Stomach (tissue), 9 donors: ENCODE results near the gene CUZD1. TPM values are rescaled to one million over a fixed set of nuclear protein-coding genes. Genes with fewer than 3 reads are reported as not detected.

Experiments used
- DNase-seq, 2 donors: peaks; one replicate each; pipeline versions ENCODE4 v3.0.0 to v3.0.0-alpha.2; 2013 to 2019
- H3K27ac ChIP-seq, 5 donors: fragments of 200-600 bp in 4 of 5; sonication (generic) in 4 of 5; one replicate each; pipeline ENCODE4 v1.5.1; 2013 to 2019; ENCODE audit warnings: mild to moderate bottlenecking in 1 of 5, moderate library complexity in 1 of 5
- H3K27me3 ChIP-seq, 3 donors: fragments of 200-600 bp; sonication (generic); one replicate each; pipeline ENCODE4 v1.5.1; 2017 to 2019; ENCODE audit warnings: mixed run types in 1 of 3
- H3K36me3 ChIP-seq, 4 donors: fragments of 200-600 bp; sonication (generic); 1 replicate in 3 of 4; 2 replicates in 1 of 4; pipeline ENCODE4 v1.5.1; 2016 to 2019
- H3K4me1 ChIP-seq, 4 donors: fragments of 200-600 bp; sonication (generic); one replicate each; pipeline ENCODE4 v1.5.1; 2016 to 2019
- H3K4me3 ChIP-seq, 4 donors: fragments of 200-600 bp; sonication (generic) in 3 of 4; one replicate each; pipeline ENCODE4 v1.5.1; 2016 to 2019; ENCODE audit warnings: mild to moderate bottlenecking in 1 of 4
- H3K9me3 ChIP-seq, 4 donors: fragments of 200-600 bp; sonication (generic); one replicate each; pipeline ENCODE4 v1.5.1; 2016 to 2019
- CTCF ChIP-seq, 7 experiments: fragments of 450-650 bp in 4 of 7; fragments of 200-600 bp in 3 of 7; sonication (generic) in 3 of 7; IDR thresholded peaks; one replicate each; pipeline ENCODE4 v1.5.1; 2016 to 2019; ENCODE audit warnings: antibody characterized with exemption in 7 of 7, control low read depth in 2 of 7, mild to moderate bottlenecking in 1 of 7
- EP300 ChIP-seq: sonication (generic); formaldehyde crosslinking; IDR thresholded peaks from one replicate; pipeline ENCODE4 v1.6.1; 2017; ENCODE audit warnings: antibody characterized with exemption
- POLR2A ChIP-seq, 4 donors: fragments of 450-650 bp; IDR thresholded peaks; one replicate each; pipeline ENCODE4 v1.6.1; 2016; ENCODE audit warnings: antibody characterized with exemption in 4 of 4, control low read depth in 2 of 4, mild to moderate bottlenecking in 1 of 4, moderate library complexity in 1 of 4
- POLR2AphosphoS5 ChIP-seq, 3 donors: sonication (generic); formaldehyde crosslinking; IDR thresholded peaks; one replicate each; pipeline ENCODE4 v1.6.1; 2016; ENCODE audit warnings: antibody characterized with exemption in 3 of 3
- WGBS, 5 donors: extraction: QIAGEN DNeasy Blood & Tissue Kit in 3 of 5; methylation state at CpG; one replicate each; pipeline versions ENCODE4 v1.1.5 to v1.1.7; 2013 to 2018; 5-methylcytosine and 5-hydroxymethylcytosine counted together
- intact Hi-C: fragments of 100-400 bp; cut with DNase I; formaldehyde crosslinking; loops from one replicate; pipeline ENCODE4 v1.15.1; 2023; ENCODE audit warnings: low total_unique reads
- polyA plus RNA-seq, 3 donors: library from polyadenylated mRNA; stranded (reverse); fragments of 200-250 nt; gene quantifications; one replicate each; pipeline ENCODE4 v1.2.3, GENCODE V29; 2013
- total RNA-seq, 5 donors: library from RNA; depleted of rRNA; stranded (reverse); fragments of >200 nt; gene quantifications; one replicate each; pipeline versions ENCODE4 v1.1.0 to v1.2.3, GENCODE V29; 2014 to 2016
- donor health status: healthy with polysubstance abuse.
- donor health status: Bipolar disorder and iron deficiency.
- donor health status: healthy.

Gene CUZD1
- total and polyA plus RNA-seq, 8 donors: 0.44 to 14.1 (median 0.58) TPM; not detected in 2

DNA sequence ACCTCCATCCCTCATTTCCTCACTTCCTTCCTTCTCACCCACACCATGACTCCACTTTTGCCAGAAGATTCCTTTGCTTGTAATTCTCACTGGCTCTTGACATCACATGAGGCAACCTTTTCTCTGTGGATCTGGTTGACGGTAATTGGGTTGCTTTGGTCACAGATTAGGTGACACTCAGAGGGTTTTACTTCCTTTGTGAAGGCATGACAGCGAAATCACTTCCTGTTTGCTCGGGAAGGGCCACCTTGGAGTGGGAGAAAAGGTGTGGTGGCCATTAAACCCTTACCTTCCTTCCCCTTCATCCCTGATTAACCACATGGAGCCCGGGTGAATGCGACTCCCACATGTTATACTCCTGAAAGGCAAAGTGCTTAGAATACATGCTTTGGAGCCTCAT is 30.2 kb downstream of the CUZD1 start:
- H3K9me3 ChIP-seq: no peaks in the 10 kb centered on the region
- no peak overlapping the region for H3K4me3 ChIP-seq
- no peak for TF ChIP-seq POLR2AphosphoS5 (IDR thresholded peaks at IDR 0.05)
- TF ChIP-seq CTCF (IDR thresholded peaks at IDR 0.05): no peak
- TF ChIP-seq EP300: no peak
- TF ChIP-seq POLR2A (IDR thresholded peaks at IDR 0.05): no peak
- H3K27me3 ChIP-seq: peaks cover 0 to 38% (median 6%) of the 10 kb centered on the region in 3 donors
- no peak overlapping the region for H3K27ac ChIP-seq
- H3K4me1 ChIP-seq: no peaks in the 10 kb centered on the region
- intact Hi-C loops: no loop called here
- no peak for DNase-seq
- 61 to 75% (median 65%) methylated on average over 5 of the region's 5 CpGs for WGBS, 5 donors
- H3K36me3 ChIP-seq: no peaks in the 10 kb centered on the region

- Histone ChIP-seq H3K9me3 (no peaks in the 10 kb centered on the region), H3K36me3 (no peaks in the 10 kb centered on the region), H3K4me1 (no peaks in the 10 kb centered on the region), H3K27ac (no peak overlapping the region), H3K27me3 (peaks cover 0 to 28% (median 6%) of the 10 kb centered on the region in 3 donors), H3K4me3 (no peak overlapping the region)
- no peak for TF ChIP-seq EP300
- TF ChIP-seq POLR2A (IDR thresholded peaks at IDR 0.05): no peak
- TF ChIP-seq CTCF (IDR thresholded peaks at IDR 0.05): no peak
- no peak for TF ChIP-seq POLR2AphosphoS5 (IDR thresholded peaks at IDR 0.05)
- WGBS, 5 donors: 45 to 63% (median 56%) methylated on average over 2 of the region's 2 CpGs
- no peak for DNase-seq
- intact Hi-C loops: no loop called here
Observed at GRCh38 chr10:122814493-122814892, 31.2 kb downstream of the CUZD1 start.

GRCh38 chr10:122812751-122813150 is 32.9 kb downstream of the CUZD1 start:
- no peaks in the 10 kb centered on the region for H3K4me1 ChIP-seq
- WGBS, 5 donors: 65 to 80% (median 77%) methylated on average over 3 to 4 of the region's 4 CpGs
- no peak for DNase-seq
- intact Hi-C loops: no loop called here
- H3K9me3 ChIP-seq: no peaks in the 10 kb centered on the region
- no peaks in the 10 kb centered on the region for H3K36me3 ChIP-seq
- TF ChIP-seq CTCF (IDR thresholded peaks at IDR 0.05) (no peak), EP300 (no peak), POLR2AphosphoS5 (IDR thresholded peaks at IDR 0.05) (no peak), POLR2A (IDR thresholded peaks at IDR 0.05) (no peak)
- H3K4me3 ChIP-seq: no peak overlapping the region
- peaks cover 0 to 13% (median 0%) of the 10 kb centered on the region in 3 donors for H3K27me3 ChIP-seq
- no peak overlapping the region for H3K27ac ChIP-seq

DNA sequence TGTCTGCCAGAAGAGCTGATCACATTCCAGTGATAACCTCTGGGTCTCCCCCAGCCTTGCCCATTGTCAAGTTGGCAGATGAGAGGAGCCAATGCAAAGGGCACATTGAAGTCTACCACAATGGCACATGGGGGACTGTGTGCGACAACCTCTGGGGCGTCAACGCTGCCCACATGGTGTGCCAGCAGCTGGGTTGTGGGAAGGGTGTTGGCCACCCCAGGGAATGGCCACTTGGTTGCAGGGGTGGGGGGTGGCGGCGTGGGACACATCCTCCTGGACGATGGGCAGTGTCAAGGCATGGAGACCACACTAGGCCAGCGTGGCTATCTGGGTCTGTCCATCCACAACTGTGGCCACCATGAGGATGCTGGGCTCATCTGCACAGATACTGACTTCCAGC is 43.4 kb downstream of the CUZD1 start:
- Histone ChIP-seq H3K27me3 (no peaks in the 10 kb centered on the region), H3K27ac (no peak overlapping the region), H3K4me1 (no peaks in the 10 kb centered on the region), H3K4me3 (no peak overlapping the region), H3K9me3 (no peaks in the 10 kb centered on the region), H3K36me3 (no peaks in the 10 kb centered on the region)
- DNase-seq: no peak
- TF ChIP-seq POLR2A (IDR thresholded peaks at IDR 0.05) (no peak), CTCF (IDR thresholded peaks at IDR 0.05) (no peak), POLR2AphosphoS5 (IDR thresholded peaks at IDR 0.05) (no peak), EP300 (no peak)
- WGBS, 5 donors: 82 to 91% (median 89%) methylated on average over 6 to 7 of the region's 7 CpGs
- intact Hi-C loops: no loop called here
